Retina (tissue), 1 donor: Measurements from ENCODE around the gene SNRPN.
"Not testable (repeated sequence)": the region's sequence is repeated elsewhere in the genome, so short reads cannot be mapped to it uniquely, and the experiment has no call there.

Experiments used
- DNase-seq: peaks from one replicate; pipeline ENCODE4 v3.0.0-alpha.2; 2016

SNRPN gene

DNA sequence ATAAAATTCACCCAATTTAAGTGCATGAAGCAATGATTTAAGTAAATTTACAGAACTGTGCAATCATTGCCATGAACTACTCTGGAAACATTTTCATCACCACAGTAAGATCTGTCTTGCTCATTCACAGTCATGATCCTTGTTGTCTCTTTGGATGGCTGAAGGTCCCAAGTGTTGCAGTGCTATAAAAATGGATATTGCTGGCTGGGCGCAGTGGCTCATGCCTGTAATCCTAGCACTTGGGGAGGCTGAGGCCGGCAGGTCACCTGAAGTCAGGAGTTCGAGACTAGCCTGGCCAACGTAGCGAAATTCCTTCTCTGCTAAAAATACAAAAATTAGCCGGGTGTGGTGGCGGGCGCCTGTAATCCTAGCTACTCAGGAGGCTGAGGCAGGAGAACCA is 17.0 kb downstream of the SNRPN start:
- DNase-seq: no peak

- DNase-seq: not testable (repeated sequence)
Observed at GRCh38 chr15:24972707-24973106, 17.9 kb downstream of the SNRPN start.

DNA sequence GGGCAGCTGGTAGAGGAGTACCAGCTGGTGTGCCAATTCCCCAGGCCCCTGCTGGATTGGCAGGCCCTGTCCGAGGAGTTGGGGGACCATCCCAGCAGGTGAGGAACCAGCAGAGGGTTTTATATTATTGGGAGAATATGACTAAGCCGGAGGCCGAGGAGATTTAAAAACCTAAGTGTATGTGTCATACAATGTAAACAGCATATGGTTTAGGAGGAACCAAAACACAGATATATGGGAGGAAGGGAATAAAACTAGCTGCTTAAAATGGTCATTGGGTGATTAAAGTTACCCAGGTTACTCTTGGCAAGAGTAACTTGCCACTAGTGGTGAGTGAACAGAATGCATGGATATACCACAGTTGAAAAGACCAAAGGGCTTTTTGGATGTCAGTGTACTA is 22.1 kb downstream of the SNRPN start:
- DNase-seq: no peak

- no peak for DNase-seq
Observed at GRCh38 chr15:24977686-24978085, 22.9 kb downstream of the SNRPN start.

DNA sequence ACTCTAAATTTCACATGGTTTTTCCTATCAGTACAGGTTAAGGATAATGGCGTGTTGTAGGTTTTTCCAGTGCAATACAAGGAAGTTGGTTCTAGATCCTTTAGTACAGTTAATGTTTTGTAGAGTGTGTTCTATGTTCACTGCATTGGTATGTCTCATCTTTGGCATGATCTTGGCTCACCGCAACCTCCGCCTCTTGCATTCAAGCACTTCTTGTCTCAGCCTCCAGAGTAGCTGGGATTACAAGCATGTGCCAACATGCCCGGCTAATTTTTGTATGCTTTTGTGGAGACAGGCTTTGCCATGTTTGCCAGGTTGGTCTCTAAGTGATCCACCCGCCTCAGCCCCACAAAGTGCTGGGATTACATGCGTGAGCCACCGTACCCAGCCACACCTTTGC is 30.4 kb downstream of the SNRPN start:
- DNase-seq: no peak

DNA sequence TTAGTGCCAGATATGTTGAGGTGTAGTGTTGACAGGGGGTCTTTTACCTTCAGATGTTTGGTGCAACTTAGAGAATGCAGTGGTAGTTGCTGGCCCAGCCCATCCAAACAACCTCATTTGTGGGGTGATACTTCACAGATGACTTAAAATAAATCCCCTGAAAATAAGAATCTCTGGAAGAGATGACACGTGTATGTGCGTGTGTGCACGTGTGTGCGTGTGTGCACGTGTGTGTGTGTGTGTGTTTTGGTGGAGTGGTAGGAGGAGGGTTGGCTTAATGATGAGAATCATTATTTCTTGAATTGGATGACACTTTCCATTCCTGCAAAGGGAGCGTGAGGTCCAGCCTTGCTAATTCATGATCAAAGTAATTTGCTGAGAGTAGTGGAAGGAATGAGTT is 31.9 kb downstream of the SNRPN start:
- DNase-seq: no peak

DNA sequence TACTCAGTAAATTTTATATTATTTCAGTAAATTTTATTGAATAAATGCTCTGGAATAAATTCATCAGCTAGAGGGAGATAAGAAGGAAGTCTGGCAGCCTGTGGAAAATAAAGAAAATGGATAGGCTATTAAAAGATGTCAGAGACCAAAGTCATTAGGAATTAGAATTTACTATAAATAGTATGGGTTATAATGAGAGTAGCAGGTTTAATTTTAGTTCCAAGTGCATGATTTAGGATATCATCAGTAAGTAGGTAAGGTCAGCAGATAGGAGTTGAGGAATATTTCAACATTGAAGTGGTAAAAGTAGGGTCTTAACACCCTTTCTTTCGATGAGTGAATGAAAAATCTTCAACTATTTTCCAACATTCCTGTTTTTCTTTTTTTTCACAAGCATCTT is 64.6 kb downstream of the SNRPN start:
- DNase-seq: no peak

DNA sequence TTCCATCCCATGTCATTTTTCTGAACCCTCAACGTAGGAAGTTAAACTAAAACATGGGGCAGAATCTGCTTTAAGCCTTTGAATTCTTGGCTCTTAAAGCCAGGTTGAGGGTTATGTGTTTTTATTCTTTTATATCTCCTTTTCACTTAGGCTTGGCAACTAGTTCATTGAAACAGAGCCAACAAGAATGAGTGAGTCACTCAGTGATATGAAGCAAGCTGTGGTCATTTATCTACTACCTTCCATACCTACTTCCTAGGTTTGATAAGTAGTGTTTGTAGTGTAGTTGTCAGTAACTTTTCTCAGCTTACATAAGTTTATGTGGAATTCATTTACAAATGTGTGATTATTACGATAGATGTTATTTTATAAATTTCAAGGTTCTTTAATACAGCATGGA is 67.4 kb downstream of the SNRPN start:
- no peak for DNase-seq
